ENCODE measurements around the gene DNAAF1.

DNAAF1 gene

GRCh38 chr16:84207251-84207650 lies 62.1 kb downstream of the DNAAF1 start:
- Histone ChIP-seq H3K4me3 (ENCODE audit: low read depth in 1 of 2, low read length in 2 of 2) (no peak overlapping the region), H3K36me3 (ENCODE audit: insufficient read depth, low read length) (no peaks in the 10 kb centered on the region), H4K20me1 (ENCODE audit: insufficient read depth, low read length) (peaks cover 2% of the 10 kb centered on the region; the same call in 1 of the 2 replicates), H3K4me1 (ENCODE audit: insufficient read depth, low read length) (no peaks in the 10 kb centered on the region), H3K79me2 (ENCODE audit: insufficient read depth, low read length) (no peaks in the 10 kb centered on the region), H3K9me3 (ENCODE audit: insufficient read depth, low read length, severe bottlenecking) (no peaks in the 10 kb centered on the region), H3K9ac (ENCODE audit: low read depth, low read length) (no peak overlapping the region), H2AFZ (ENCODE audit: low read depth, low read length) (no peak overlapping the region), H3K4me2 (ENCODE audit: insufficient read depth, low read length) (no peak overlapping the region), H3K27ac (ENCODE audit: low read length) (no peak overlapping the region), H3K27me3 (ENCODE audit: insufficient read depth, low read length, poor library complexity) (no peaks in the 10 kb centered on the region)
- no peak for DNase-seq
- TF ChIP-seq CTCF (IDR thresholded peaks at IDR 0.05; ENCODE audit: borderline replicate concordance, extremely low read depth, low read length, poor library complexity, severe bottlenecking), result no peak
- TF ChIP-seq EZH2 (IDR thresholded peaks at IDR 0.05; ENCODE audit: borderline replicate concordance, low read depth, low read length, severe bottlenecking), result no peak
- no peak for ATAC-seq (ENCODE audit: insufficient read depth, low read depth)

GRCh38 chr16:84207879-84208278 lies 62.8 kb downstream of the DNAAF1 start:
- H3K36me3 ChIP-seq (ENCODE audit: insufficient read depth, low read length), result no peaks in the 10 kb centered on the region
- DNase-seq (no peak), ATAC-seq (ENCODE audit: insufficient read depth, low read depth) (no peak)
- no peak overlapping the region for H3K4me3 ChIP-seq (ENCODE audit: low read depth in 1 of 2, low read length in 2 of 2)
- H3K4me1 ChIP-seq (ENCODE audit: insufficient read depth, low read length), result no peaks in the 10 kb centered on the region
- H2AFZ ChIP-seq (ENCODE audit: low read depth, low read length), result no peak overlapping the region
- H3K9me3 ChIP-seq (ENCODE audit: insufficient read depth, low read length, severe bottlenecking), result no peaks in the 10 kb centered on the region
- no peak overlapping the region for H3K27ac ChIP-seq (ENCODE audit: low read length)
- TF ChIP-seq CTCF (IDR thresholded peaks at IDR 0.05; ENCODE audit: borderline replicate concordance, extremely low read depth, low read length, poor library complexity, severe bottlenecking) (no peak), EZH2 (IDR thresholded peaks at IDR 0.05; ENCODE audit: borderline replicate concordance, low read depth, low read length, severe bottlenecking) (no peak)
- no peaks in the 10 kb centered on the region for H3K27me3 ChIP-seq (ENCODE audit: insufficient read depth, low read length, poor library complexity)
- H3K9ac ChIP-seq (ENCODE audit: low read depth, low read length), result no peak overlapping the region
- H3K4me2 ChIP-seq (ENCODE audit: insufficient read depth, low read length), result no peak overlapping the region
- no peaks in the 10 kb centered on the region for H3K79me2 ChIP-seq (ENCODE audit: insufficient read depth, low read length)
- H4K20me1 ChIP-seq (ENCODE audit: insufficient read depth, low read length), result peaks cover 2% of the 10 kb centered on the region; the same call in 1 of the 2 replicates

- H3K27ac ChIP-seq (ENCODE audit: low read length), result no peak overlapping the region
- no peaks in the 10 kb centered on the region for H3K79me2 ChIP-seq (ENCODE audit: insufficient read depth, low read length)
- H3K4me1 ChIP-seq (ENCODE audit: insufficient read depth, low read length), result no peaks in the 10 kb centered on the region
- no peaks in the 10 kb centered on the region for H3K9me3 ChIP-seq (ENCODE audit: insufficient read depth, low read length, severe bottlenecking)
- TF ChIP-seq EZH2 (IDR thresholded peaks at IDR 0.05; ENCODE audit: borderline replicate concordance, low read depth, low read length, severe bottlenecking) (no peak), CTCF (IDR thresholded peaks at IDR 0.05; ENCODE audit: borderline replicate concordance, extremely low read depth, low read length, poor library complexity, severe bottlenecking) (peak; percentile 24)
- H2AFZ ChIP-seq (ENCODE audit: low read depth, low read length), result no peak overlapping the region
- DNase-seq (no peak), ATAC-seq (ENCODE audit: insufficient read depth, low read depth) (no peak)
- no peaks in the 10 kb centered on the region for H3K36me3 ChIP-seq (ENCODE audit: insufficient read depth, low read length)
- H3K27me3 ChIP-seq (ENCODE audit: insufficient read depth, low read length, poor library complexity), result no peaks in the 10 kb centered on the region
- H3K4me2 ChIP-seq (ENCODE audit: insufficient read depth, low read length), result no peak overlapping the region
- H3K9ac ChIP-seq (ENCODE audit: low read depth, low read length), result no peak overlapping the region
- H3K4me3 ChIP-seq (ENCODE audit: low read depth in 1 of 2, low read length in 2 of 2), result no peak overlapping the region
- peaks cover 2% of the 10 kb centered on the region; the same call in 1 of the 2 replicates for H4K20me1 ChIP-seq (ENCODE audit: insufficient read depth, low read length)
Measured at GRCh38 chr16:84209989-84210388, 64.9 kb downstream of the DNAAF1 start.

- no peak overlapping the region for H3K4me3 ChIP-seq (ENCODE audit: low read depth in 1 of 2, low read length in 2 of 2)
- DNase-seq (no peak), ATAC-seq (ENCODE audit: insufficient read depth, low read depth) (no peak)
- H3K4me1 ChIP-seq (ENCODE audit: insufficient read depth, low read length), result no peaks in the 10 kb centered on the region
- no peak overlapping the region for H3K27ac ChIP-seq (ENCODE audit: low read length)
- H3K9ac ChIP-seq (ENCODE audit: low read depth, low read length), result no peak overlapping the region
- no peak overlapping the region for H3K4me2 ChIP-seq (ENCODE audit: insufficient read depth, low read length)
- H3K79me2 ChIP-seq (ENCODE audit: insufficient read depth, low read length), result no peaks in the 10 kb centered on the region
- TF ChIP-seq CTCF (IDR thresholded peaks at IDR 0.05; ENCODE audit: borderline replicate concordance, extremely low read depth, low read length, poor library complexity, severe bottlenecking), result no peak
- no peak for TF ChIP-seq EZH2 (IDR thresholded peaks at IDR 0.05; ENCODE audit: borderline replicate concordance, low read depth, low read length, severe bottlenecking)
- H2AFZ ChIP-seq (ENCODE audit: low read depth, low read length), result no peak overlapping the region
- H4K20me1 ChIP-seq (ENCODE audit: insufficient read depth, low read length), result peaks cover 2% of the 10 kb centered on the region; the same call in 1 of the 2 replicates
- no peaks in the 10 kb centered on the region for H3K27me3 ChIP-seq (ENCODE audit: insufficient read depth, low read length, poor library complexity)
- H3K9me3 ChIP-seq (ENCODE audit: insufficient read depth, low read length, severe bottlenecking), result no peaks in the 10 kb centered on the region
- H3K36me3 ChIP-seq (ENCODE audit: insufficient read depth, low read length), result no peaks in the 10 kb centered on the region
Measured at GRCh38 chr16:84212154-84212553, 67.0 kb downstream of the DNAAF1 start.
